GM21576 (cell line): ENCODE results near the gene SSB.
"Not testable (repeated sequence)": the region's sequence is repeated elsewhere in the genome, so short reads cannot be mapped to it uniquely, and the experiment has no call there.

Experiments
- ATAC-seq: cut with Tn5 transposase; IDR thresholded peaks from one replicate; pipeline ENCODE4 v1.9.1; 2021; ENCODE audit warnings: mild to moderate bottlenecking, moderate library complexity; ENCODE audit not compliant: unreplicated experiment

SSB gene

GRCh38 chr2:169798718-169799592 is at the start of gene SSB:
Gene SSB, plus strand, starts transcription at chr2:169798871. Its CDS starts 2,090 bp downstream, at chr2:169800961.
- peak; percentile 94 for ATAC-seq

- no peak for ATAC-seq
Observed at GRCh38 chr2:169752752-169753151, 45.9 kb upstream of the SSB start.

DNA sequence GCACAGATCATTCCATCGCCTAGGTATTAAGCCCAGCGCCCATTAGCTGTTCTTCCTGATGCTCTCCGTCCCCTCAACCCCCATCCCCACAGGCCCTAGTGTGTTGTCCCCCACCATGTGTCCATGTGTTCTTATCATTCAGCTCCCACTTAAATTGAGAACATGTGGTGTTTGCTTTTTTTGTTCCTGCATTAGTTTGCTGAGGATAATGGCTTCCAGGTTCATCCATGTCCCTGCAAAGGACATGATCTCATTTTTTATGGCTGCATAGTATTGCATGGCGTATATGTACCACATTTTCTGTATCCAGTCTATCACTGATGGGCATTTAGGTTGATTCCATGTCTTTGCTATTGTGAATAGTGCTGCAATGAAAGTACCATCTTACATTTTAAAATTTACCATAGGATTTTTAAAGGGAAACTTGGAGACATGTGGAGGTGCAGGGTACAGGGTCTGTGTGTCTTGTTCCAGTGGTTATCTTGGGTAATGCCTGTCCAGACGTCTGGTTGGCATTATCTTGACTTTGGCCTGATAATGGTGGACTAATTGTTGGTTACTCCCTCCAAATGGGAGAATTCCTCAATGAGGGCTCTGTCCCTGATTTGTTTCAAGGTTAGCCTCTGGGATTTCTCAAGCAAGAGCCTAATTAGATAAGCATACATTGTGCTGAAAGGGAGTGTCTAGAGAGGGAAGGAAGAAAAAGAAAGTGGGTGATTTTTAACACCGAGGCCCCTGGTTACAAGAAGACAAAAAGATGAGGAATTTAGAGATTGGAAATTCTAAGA is 43.4 kb upstream of the SSB start:
- ATAC-seq = no peak

- ATAC-seq = no peak
Observed at GRCh38 chr2:169756342-169756741, 42.3 kb upstream of the SSB start.

GRCh38 chr2:169757356-169757755 is 41.3 kb upstream of the SSB start:
- ATAC-seq = no peak

DNA sequence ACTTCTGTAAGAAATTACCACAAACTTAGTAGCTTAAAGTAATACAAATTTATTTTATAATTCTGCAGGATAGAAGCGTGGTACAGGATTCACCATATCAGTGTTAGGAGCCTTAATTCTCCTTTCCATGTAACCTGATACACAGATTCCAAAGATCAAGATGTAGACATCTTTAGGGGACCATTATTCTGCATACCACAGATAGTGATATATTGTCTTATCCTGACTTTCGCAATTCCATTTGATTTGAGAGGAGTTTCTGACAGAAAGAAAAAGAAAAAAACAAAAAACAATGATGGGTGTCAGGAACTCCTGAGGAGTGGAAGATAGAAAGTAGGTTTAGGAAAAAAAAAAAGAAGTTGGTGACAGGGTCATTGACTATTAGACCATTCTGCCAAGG is 40.9 kb upstream of the SSB start:
- no peak for ATAC-seq

DNA sequence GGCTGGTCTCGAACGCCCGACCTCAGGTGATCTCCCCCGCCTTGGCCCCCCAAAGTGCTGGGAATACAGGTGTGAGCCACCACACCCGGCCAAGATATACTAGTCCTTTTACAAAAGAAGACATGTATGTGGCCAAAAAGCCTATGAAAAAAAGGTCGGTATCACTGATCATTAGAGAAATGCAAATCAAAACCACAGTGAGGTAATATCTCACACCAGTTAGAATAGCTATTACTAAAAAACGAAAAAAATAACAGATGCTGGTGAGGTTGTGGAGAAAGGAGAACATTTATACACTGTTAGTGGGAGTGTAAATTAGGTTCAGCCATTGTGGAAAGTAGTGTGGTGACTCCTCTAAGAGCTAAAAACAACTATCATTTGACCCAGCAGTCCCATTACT is 38.7 kb upstream of the SSB start:
- no peak for ATAC-seq

DNA sequence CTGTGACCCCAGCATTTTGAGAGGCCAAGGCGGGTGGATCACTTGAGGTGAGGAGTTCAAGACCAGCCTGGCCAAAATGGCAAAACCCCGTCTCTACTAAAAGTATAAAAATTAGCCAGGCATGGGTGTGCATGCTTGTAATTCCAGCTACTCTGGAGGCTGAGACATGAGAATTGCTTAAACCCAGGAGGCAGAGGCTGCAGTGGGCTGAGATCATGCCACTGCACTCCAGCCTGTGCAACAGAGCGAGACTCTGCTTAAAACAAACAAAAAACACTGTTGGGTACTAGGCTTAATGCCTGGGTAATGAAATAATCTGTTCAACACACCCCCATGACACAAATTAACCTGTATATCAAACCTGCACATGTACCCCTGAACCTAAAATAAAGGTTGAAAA is 37.9 kb upstream of the SSB start:
- ATAC-seq = not testable (repeated sequence)

GRCh38 chr2:169761251-169761969 is 37.3 kb upstream of the SSB start:
- ATAC-seq = no peak

DNA sequence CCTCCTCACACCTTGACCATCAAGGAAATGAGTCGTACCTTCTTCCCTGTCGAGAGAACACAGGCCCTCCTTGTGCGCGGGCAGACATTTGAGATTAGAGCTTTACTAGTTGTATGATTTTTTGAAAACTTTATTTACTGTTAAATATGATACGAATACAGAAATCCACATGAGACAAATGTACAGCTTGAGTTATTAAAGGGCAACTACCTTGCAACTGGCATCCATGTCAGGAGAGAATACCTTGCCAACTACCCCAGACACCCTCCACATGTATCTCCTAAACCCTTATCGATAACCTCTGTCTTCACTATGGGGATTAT is 36.7 kb upstream of the SSB start:
- no peak for ATAC-seq

DNA sequence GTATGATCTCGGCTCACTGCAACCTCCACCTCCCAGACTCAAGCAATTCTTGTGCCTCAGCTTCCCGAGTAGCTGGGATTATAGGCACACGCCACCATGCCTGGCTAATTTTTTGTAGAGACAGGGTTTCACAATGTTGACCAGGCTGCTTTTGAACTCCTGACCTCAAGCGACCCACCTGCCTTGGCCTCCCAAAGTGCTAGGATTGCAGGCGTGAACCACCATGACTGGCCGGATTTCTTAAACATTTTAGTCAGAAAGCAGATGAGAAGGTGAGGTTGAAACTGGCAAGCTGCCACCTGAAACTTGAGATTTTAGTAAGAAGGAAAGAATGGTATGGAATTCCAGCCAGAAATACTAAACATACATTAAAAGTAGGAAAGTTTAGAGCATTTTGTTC is 33.1 kb upstream of the SSB start:
- no peak for ATAC-seq

GRCh38 chr2:169767243-169767888 is 31.3 kb upstream of the SSB start:
- no peak for ATAC-seq

GRCh38 chr2:169768262-169768995 is 30.2 kb upstream of the SSB start:
- ATAC-seq = no peak

DNA sequence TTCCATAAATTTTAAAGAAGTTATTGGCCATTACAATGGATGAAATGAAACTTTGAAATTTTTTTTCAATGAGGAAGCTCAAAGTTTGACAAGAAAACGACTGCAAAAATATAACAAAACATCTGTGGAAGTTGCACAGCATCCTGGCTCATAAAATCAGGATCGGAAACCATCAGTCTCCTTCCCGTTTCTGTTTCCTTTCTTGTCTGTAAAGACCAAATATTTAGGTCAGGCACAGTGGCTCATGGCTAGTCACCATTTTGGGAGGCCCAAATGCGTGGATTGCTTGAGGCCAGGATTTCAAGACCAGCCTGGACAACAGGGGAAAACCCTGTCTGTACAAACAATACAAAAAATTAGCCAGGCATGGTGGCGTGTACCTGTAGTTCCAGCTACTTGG is 27.6 kb upstream of the SSB start:
- no peak for ATAC-seq

DNA sequence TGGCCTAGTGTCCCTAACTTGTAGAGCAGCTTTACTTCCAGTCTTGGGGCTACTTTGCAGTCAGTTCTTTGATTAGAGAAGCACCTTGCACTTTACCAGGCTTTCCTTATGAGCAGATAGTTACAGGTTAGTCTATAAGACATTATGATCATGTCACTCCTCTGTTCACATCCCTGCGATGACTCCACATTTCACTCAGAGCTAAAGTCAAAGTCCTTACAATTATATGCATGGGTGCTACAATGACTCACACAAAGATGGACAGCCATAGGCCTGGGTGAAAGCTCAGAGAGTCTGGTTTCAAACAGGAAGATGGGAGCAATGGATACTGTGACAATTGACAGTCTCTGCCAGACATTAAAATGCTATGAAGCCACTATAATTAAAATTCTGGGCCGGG is 27.1 kb upstream of the SSB start:
- ATAC-seq = no peak

DNA sequence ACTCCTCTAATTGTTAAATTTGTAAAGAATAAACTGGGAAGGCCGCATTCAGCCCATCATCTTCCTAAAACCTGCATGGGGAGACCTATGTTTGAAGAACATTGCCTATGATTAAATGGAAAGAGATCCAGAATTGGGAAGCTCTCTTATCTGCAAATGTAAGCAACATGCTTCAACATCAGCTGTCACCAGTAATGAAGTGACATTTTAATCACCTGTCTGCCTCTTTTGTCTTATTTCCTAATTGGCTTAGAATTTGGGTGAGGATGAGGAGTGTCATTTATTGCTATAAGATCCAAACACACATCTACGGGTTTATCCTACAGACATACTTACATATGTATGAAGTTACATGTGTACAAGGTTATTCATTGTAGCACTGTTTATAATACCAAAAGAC is 26.0 kb upstream of the SSB start:
- ATAC-seq = no peak

- no peak for ATAC-seq
Observed at GRCh38 chr2:169775354-169775753, 23.3 kb upstream of the SSB start.

DNA sequence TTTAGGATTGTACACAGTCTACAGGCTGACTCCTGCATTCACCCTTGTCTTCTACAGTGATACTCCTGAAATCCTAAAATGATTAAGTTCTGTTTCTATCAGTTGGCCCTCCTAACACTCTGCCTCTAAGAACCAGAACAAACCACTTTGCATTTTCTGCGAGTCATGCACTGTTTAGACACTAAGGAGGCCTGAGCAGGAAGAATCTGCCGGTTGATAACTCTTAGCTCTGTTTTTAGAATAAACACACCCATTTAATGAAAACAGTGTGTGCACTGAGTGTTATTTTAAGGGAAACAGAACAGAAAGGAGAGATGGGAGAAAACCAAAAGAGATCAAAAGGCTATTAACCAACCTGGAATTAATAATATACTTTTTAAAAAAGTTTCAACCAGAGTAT is 22.9 kb upstream of the SSB start:
- ATAC-seq = no peak

- no peak for ATAC-seq
Observed at GRCh38 chr2:169776252-169776761, 22.4 kb upstream of the SSB start.

GRCh38 chr2:169778446-169778845 is 20.2 kb upstream of the SSB start:
- no peak for ATAC-seq
